ENCODE results near the gene TPCN1.

The TPCN1 gene

GRCh38 chr12:113297214-113297587 lies 75.9 kb downstream of the TPCN1 start:
- ChIA-PET POLR2A (ENCODE audit: low non-redundant PET) (no interaction called here), CTCF (no interaction called here)
- peak overlapping the region; percentile 32; the same call in 1 of the 2 replicates for H3K27ac ChIP-seq
- no peak for TF ChIP-seq CTCF (conservative IDR thresholded peaks at IDR 0.05; ENCODE audit: low read depth)
- no peak for DNase-seq (ENCODE audit: low spot score)

- H3K27ac ChIP-seq, result peak overlapping the region; percentile 76
- DNase-seq (ENCODE audit: low spot score), result no peak
- no peak for TF ChIP-seq CTCF (conservative IDR thresholded peaks at IDR 0.05; ENCODE audit: low read depth)
- POLR2A ChIA-PET (ENCODE audit: low non-redundant PET), result no interaction called here
- CTCF ChIA-PET, result no interaction called here
These were observed 76.6 kb downstream of the TPCN1 start for GRCh38 chr12:113297621-113298471.

- no peak for TF ChIP-seq CTCF (conservative IDR thresholded peaks at IDR 0.05; ENCODE audit: low read depth)
- no peak for DNase-seq (ENCODE audit: low spot score)
- ChIA-PET CTCF (no interaction called here), POLR2A (ENCODE audit: low non-redundant PET) (no interaction called here)
- H3K27ac ChIP-seq, result peak overlapping the region; percentile 76
These were observed 77.2 kb downstream of the TPCN1 start for GRCh38 chr12:113298472-113298817.

- H3K27ac ChIP-seq, result peak overlapping the region; percentile 76
These were observed 77.7 kb downstream of the TPCN1 start for GRCh38 chr12:113298861-113299545.

GRCh38 chr12:113299619-113300237 lies 78.5 kb downstream of the TPCN1 start:
- peak overlapping the region; percentile 76 for H3K27ac ChIP-seq
- CTCF ChIA-PET, result no interaction called here
- TF ChIP-seq CTCF (conservative IDR thresholded peaks at IDR 0.05; ENCODE audit: low read depth), result no peak
- DNase-seq (ENCODE audit: low spot score), result peak; percentile 87
- POLR2A ChIA-PET (ENCODE audit: low non-redundant PET), result no interaction called here

More at GRCh38 chr12:113298861-113299545, 77.7 kb downstream of the TPCN1 start:
- DNase-seq (ENCODE audit: low spot score), result no peak
- ChIA-PET POLR2A (ENCODE audit: low non-redundant PET) (no interaction called here), CTCF (interaction anchor here (0.6 kb wide), 1 partner anchor 163 kb away, joined by 3 read pairs; no protein-coding TSS in a partner anchor)
- TF ChIP-seq CTCF (conservative IDR thresholded peaks at IDR 0.05; ENCODE audit: low read depth), result no peak

- POLR2A ChIA-PET (ENCODE audit: low non-redundant PET), result no interaction called here
These were observed 80.5 kb downstream of the TPCN1 start for GRCh38 chr12:113301811-113302210.

More at GRCh38 chr12:113301811-113302210, 80.5 kb downstream of the TPCN1 start:
- H3K27ac ChIP-seq, result no peak overlapping the region
- CTCF ChIA-PET, result no interaction called here
- DNase-seq (ENCODE audit: low spot score), result no peak
- no peak for TF ChIP-seq CTCF (conservative IDR thresholded peaks at IDR 0.05; ENCODE audit: low read depth)
